HG03575 (cell line): ENCODE measurements around the gene HTR6.
"Not testable (repeated sequence)": the region's sequence is repeated elsewhere in the genome, so short reads cannot be mapped to it uniquely, and the experiment has no call there.

Experiments
- ATAC-seq: cut with Tn5 transposase; IDR thresholded peaks from one replicate; pipeline ENCODE4 v1.9.1; 2021; ENCODE audit not compliant: unreplicated experiment, insufficient number of reproducible peaks, low FRiP score; ENCODE audit errors: extremely low read depth

HTR6 gene

GRCh38 chr1:19664453-19665185, at the start of gene HTR6:
HTR6 (plus strand) TSS chr1:19664875; CDS start chr1:19665754, 879 bp downstream.
- no peak for ATAC-seq

GRCh38 chr1:19615438-19615837, 49.2 kb upstream of the HTR6 start:
- ATAC-seq, result no peak

GRCh38 chr1:19616489-19616888, 48.2 kb upstream of the HTR6 start:
- no peak for ATAC-seq

GRCh38 chr1:19617376-19617775, 47.3 kb upstream of the HTR6 start:
- ATAC-seq, result no peak

GRCh38 chr1:19618428-19618827, 46.2 kb upstream of the HTR6 start:
- no peak for ATAC-seq

GRCh38 chr1:19619697-19620384, 44.8 kb upstream of the HTR6 start:
- ATAC-seq, result no peak

- ATAC-seq, result no peak
These were observed 43.9 kb upstream of the HTR6 start for GRCh38 chr1:19620786-19621185.

- no peak for ATAC-seq
These were observed 43.3 kb upstream of the HTR6 start for GRCh38 chr1:19621274-19621950.

GRCh38 chr1:19622204-19622603, 42.5 kb upstream of the HTR6 start:
- no peak for ATAC-seq

- ATAC-seq, result no peak
These were observed 41.2 kb upstream of the HTR6 start for GRCh38 chr1:19623523-19623922.

- no peak for ATAC-seq
These were observed 39.3 kb upstream of the HTR6 start for GRCh38 chr1:19625291-19625937.

- ATAC-seq, result no peak
These were observed 35.8 kb upstream of the HTR6 start for GRCh38 chr1:19628879-19629278.

- no peak for ATAC-seq
These were observed 35.3 kb upstream of the HTR6 start for GRCh38 chr1:19629357-19629756.

GRCh38 chr1:19630192-19630591, 34.5 kb upstream of the HTR6 start:
- ATAC-seq, result not testable (repeated sequence)

- no peak for ATAC-seq
These were observed 33.8 kb upstream of the HTR6 start for GRCh38 chr1:19630720-19631395.

- no peak for ATAC-seq
These were observed 32.5 kb upstream of the HTR6 start for GRCh38 chr1:19632211-19632610.

GRCh38 chr1:19633106-19633505, 31.6 kb upstream of the HTR6 start:
- ATAC-seq, result no peak

- not testable (repeated sequence) for ATAC-seq
These were observed 29.6 kb upstream of the HTR6 start for GRCh38 chr1:19635064-19635463.

- no peak for ATAC-seq
These were observed 29.0 kb upstream of the HTR6 start for GRCh38 chr1:19635646-19636045.
